ENCODE data around the gene BARX2.

BARX2 gene

GRCh38 chr11:129440028-129440713 is 64.5 kb downstream of the BARX2 start:
- DNase-seq = no peak

GRCh38 chr11:129442171-129442570 is 66.5 kb downstream of the BARX2 start:
- DNase-seq = no peak

GRCh38 chr11:129443276-129443675 is 67.6 kb downstream of the BARX2 start:
- DNase-seq = no peak

GRCh38 chr11:129444274-129444673 is 68.6 kb downstream of the BARX2 start:
- DNase-seq = no peak

GRCh38 chr11:129445226-129445625 is 69.6 kb downstream of the BARX2 start:
- no peak for DNase-seq

GRCh38 chr11:129446572-129446971 is 70.9 kb downstream of the BARX2 start:
- no peak for DNase-seq

- no peak for DNase-seq
Observed at GRCh38 chr11:129447654-129448239, 72.1 kb downstream of the BARX2 start.

GRCh38 chr11:129451524-129451923 is 75.9 kb downstream of the BARX2 start:
- no peak for DNase-seq

GRCh38 chr11:129453293-129453721 is 77.7 kb downstream of the BARX2 start:
- DNase-seq = no peak

GRCh38 chr11:129455101-129455500 is 79.5 kb downstream of the BARX2 start:
- no peak for DNase-seq

GRCh38 chr11:129455756-129456655 is 80.4 kb downstream of the BARX2 start:
- no peak for DNase-seq

- DNase-seq = no peak
Observed at GRCh38 chr11:129457321-129457720, 81.7 kb downstream of the BARX2 start.

GRCh38 chr11:129458278-129458677 is 82.6 kb downstream of the BARX2 start:
- DNase-seq = no peak

GRCh38 chr11:129458756-129459535 is 83.3 kb downstream of the BARX2 start:
- DNase-seq = no peak

- DNase-seq = no peak
Observed at GRCh38 chr11:129460714-129461113, 85.1 kb downstream of the BARX2 start.

GRCh38 chr11:129484068-129484467 is 108.4 kb downstream of the BARX2 start:
- DNase-seq = no peak

- no peak for DNase-seq
Observed at GRCh38 chr11:129489249-129489648, 113.6 kb downstream of the BARX2 start.

GRCh38 chr11:129490004-129490403 is 114.4 kb downstream of the BARX2 start:
- DNase-seq = no peak

- no peak for DNase-seq
Observed at GRCh38 chr11:129493746-129494145, 118.1 kb downstream of the BARX2 start.

All from activated CD8-positive, alpha-beta memory T cell treated with anti-CD3 and anti-CD28 coated beads for 24 hours (primary cell).